GM12874 (cell line): ENCODE measurements around the gene ST7.

Source experiments
- TF ChIP-seq, protein P1 (sequence below): IDR thresholded peaks from 2 replicates; pipeline ENCODE4 v1.5.1; 2011; ENCODE audit warnings: low read depth, mild to moderate bottlenecking, control low read depth, low read length, moderate library complexity; ENCODE audit not compliant: insufficient read depth

The ST7 gene

GRCh38 chr7:117140921-117141320, 187.6 kb downstream of the ST7 start:
- TF ChIP-seq, protein P1, sequence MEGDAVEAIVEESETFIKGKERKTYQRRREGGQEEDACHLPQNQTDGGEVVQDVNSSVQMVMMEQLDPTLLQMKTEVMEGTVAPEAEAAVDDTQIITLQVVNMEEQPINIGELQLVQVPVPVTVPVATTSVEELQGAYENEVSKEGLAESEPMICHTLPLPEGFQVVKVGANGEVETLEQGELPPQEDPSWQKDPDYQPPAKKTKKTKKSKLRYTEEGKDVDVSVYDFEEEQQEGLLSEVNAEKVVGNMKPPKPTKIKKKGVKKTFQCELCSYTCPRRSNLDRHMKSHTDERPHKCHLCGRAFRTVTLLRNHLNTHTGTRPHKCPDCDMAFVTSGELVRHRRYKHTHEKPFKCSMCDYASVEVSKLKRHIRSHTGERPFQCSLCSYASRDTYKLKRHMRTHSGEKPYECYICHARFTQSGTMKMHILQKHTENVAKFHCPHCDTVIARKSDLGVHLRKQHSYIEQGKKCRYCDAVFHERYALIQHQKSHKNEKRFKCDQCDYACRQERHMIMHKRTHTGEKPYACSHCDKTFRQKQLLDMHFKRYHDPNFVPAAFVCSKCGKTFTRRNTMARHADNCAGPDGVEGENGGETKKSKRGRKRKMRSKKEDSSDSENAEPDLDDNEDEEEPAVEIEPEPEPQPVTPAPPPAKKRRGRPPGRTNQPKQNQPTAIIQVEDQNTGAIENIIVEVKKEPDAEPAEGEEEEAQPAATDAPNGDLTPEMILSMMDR: no peak

DNA sequence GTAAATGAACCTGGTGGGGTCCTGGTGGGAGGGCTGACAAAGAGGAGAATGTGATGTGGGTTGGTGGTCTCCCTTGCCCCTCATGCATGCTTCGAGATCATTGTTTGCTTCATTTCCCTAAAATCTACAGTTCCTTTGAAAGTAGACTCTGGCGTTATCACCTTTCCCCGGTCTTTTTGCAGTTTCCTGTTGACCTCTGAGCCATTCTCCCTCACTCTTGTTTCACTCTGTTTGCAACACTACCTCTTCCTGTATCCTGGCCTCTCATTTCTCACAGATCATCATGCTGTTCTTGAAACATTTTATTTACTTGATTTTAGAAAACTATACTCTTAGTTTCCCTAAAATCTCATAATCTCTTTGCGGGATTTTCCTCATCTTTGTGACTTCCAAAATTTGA, 189.8 kb downstream of the ST7 start:
- TF ChIP-seq, protein P1: no peak

- TF ChIP-seq, protein P1: no peak
These were observed 190.3 kb downstream of the ST7 start for GRCh38 chr7:117143580-117143979.

GRCh38 chr7:117145333-117145732, 192.0 kb downstream of the ST7 start:
- TF ChIP-seq, protein P1: no peak

GRCh38 chr7:117146059-117146458, 192.8 kb downstream of the ST7 start:
- TF ChIP-seq, protein P1: no peak

DNA sequence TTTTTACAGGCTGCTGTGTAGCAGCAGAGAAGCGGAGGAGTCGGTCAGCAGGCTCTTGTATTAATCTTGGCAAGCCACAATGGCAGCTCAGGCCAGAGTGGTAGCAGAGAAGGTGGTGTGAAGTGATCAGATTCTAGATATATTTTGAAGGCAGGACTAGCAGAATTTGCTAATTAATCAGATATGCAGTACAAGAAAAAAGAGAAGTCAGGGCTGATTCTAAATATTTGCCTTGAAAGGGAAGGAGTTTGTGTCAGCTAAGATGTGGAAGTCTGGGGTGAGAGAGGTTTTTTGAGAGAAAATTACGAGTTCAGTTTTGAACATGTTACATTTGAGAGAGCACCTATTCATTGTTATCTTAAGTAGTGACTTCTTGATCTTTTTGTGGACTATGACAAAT, 193.2 kb downstream of the ST7 start:
- TF ChIP-seq, protein P1: no peak

DNA sequence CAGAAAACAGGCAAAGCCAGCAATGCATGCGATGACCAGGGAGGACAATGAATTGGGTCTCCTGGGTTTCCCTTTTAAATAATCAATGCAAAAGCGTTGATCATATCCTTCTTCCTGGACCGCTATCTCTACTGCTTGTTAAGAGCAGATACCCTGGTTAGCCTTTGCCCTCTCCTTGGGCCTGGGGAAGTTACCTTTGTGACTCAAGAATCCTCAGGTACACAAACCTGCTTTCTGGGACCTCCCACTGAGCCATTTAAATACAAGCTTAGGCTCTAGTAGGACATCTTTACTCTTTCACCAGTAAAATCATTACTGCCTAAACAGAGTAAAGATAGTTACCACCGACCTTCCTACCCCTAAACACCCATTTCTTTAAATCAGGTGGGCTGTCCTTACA, 195.7 kb downstream of the ST7 start:
- TF ChIP-seq, protein P1: no peak

- TF ChIP-seq, protein P1: no peak
These were observed 196.4 kb downstream of the ST7 start for GRCh38 chr7:117149692-117150091.
